GM19438 (cell line): Measurements from ENCODE around the gene MT1X.

Experiments used
- ATAC-seq: cut with Tn5 transposase; IDR thresholded peaks from one replicate; pipeline ENCODE4 v1.9.1; 2021; ENCODE audit warnings: low read depth; ENCODE audit not compliant: unreplicated experiment

MT1X gene

DNA sequence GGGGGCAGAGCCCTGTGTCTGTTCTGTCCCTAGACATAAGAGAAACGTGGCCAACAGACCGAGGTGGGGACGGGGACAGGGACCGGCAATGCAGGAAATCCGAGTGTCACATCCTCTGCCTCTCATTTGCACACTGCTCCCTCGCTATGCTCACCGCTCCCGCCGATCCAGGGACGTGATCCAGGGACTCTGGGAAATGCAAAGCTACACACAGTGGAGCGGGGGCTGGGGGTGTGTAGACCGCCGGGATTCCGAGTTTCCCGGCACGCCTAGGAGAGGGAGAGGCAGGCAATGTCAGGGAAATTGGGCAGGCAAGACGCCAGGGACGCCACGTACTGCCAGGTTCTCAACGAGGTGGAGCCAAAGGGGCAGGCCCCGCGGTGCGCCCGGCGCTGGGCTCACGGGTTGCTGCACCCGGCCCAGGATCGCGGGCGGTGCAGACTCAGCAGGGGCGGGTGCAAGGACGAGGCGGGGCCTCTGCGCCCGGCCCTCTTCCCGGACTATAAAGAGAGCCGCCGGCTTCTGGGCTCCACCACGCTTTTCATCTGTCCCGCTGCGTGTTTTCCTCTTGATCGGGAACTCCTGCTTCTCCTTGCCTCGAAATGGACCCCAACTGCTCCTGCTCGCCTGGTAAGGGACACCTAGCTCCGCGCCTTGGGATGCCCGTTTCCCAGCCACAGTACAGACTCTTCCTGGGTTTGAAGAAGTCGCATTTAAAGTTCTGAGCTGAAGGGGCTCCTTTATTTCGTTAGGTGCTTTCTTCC lies at the start of gene MT1X:
Gene MT1X (plus strand): TSS at position 532 of the 764 bp plus-strand sequence. CDS start 71 bp downstream, at position 603.
- ATAC-seq = peak; percentile 91

DNA sequence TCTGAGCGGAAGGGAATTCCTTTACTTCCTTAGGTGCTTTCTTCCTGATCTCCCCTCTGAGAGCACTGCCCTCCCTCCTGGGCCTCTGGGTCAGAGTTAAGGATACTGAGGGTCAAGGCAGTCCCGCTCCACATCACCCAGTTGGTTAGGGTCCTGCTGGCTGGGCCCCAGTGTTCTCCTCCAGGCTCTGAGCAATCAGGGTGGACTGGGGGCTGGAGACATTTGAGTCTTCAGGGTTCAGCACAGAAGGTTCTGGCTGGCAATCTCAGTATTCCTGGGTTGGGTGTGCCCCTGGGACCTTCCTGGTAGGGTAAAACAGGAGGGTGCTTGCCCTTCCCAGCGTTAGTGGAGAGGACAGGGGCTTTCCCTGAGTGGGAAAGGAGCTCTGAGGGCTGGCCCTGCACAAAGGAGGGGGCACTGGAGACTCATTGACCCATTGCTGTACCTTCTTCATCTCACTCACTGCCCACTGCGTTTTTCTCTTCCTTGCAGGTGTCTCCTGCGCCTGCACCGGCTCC lies 49.4 kb upstream of the MT1X start:
- no peak for ATAC-seq

DNA sequence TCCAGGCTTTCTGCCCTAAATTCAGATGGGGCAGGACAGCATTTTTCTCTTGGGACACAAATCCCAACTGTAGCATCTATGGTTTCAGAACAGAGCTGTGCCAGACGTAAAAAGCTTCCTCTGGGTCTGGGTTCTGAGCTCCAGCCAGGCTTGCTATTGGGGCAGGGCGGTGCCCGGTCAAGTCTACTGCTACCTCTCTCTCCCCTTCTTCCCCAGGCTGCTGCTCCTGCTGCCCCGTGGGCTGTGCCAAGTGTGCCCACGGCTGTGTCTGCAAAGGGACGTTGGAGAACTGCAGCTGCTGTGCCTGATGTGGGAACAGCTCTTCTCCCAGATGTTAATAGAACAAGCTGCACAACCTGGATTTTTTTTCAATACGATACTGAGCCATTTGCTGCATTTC lies 48.7 kb upstream of the MT1X start:
- no peak for ATAC-seq

DNA sequence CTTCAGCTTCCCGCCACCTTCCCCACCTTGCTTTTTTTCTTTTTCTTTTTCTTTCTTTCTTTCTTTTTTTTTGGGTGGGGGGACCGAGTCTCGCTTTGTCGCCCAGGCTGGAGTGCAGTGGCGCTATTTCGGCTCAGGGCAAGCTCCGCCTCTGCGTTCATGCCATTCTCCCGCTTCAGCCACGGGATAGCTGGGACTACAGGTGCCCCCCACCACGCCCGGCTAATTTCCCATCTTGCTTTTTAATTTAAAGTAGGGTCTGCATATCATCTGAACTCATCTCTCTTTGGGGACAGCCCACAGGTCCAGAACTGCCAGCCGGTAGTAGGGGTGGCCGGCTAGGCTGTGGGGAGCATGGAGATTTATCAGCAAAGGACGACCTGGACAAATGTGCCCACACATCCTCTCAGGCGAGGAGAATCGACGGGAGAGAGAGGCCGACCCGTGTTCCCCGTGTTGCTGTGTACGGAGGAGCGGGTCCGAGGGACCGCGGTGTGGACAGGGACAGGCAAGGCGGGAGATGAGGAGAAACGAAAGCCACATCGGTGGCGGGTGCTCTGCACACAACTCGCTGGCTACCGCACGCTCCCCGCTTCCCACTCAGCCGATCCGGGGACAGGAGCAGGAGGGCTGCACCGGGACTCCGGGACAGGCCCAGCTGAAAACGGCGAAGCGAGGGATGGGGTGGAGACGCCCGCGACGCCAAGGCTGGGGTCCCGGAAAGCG lies 47.4 kb upstream of the MT1X start:
- ATAC-seq = no peak

DNA sequence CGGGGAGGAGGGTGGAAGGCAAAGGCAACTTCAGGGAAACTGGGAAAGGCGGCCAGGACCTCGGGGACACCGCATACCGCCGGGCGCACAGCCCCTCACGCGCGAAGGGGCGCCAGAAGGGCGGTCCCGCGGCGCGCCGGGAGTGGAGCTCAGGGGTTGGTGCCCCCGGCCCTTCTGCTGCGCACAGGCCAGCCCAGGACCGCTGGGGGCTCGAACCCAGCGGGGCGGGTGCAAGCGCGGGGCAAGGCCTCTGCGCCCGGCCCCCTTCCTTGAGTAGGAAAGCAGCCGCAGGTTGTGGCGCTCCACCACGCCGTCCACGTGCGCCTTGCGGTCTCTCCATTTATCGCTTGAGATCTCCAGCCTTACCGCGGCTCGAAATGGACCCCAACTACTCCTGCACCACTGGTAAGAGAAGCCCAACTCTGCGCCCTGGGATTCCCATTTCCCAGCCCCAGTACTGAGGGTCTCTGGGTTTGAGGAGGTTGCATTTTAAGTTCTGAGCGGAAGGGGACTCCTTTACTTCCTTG lies 46.8 kb upstream of the MT1X start:
- ATAC-seq = no peak

DNA sequence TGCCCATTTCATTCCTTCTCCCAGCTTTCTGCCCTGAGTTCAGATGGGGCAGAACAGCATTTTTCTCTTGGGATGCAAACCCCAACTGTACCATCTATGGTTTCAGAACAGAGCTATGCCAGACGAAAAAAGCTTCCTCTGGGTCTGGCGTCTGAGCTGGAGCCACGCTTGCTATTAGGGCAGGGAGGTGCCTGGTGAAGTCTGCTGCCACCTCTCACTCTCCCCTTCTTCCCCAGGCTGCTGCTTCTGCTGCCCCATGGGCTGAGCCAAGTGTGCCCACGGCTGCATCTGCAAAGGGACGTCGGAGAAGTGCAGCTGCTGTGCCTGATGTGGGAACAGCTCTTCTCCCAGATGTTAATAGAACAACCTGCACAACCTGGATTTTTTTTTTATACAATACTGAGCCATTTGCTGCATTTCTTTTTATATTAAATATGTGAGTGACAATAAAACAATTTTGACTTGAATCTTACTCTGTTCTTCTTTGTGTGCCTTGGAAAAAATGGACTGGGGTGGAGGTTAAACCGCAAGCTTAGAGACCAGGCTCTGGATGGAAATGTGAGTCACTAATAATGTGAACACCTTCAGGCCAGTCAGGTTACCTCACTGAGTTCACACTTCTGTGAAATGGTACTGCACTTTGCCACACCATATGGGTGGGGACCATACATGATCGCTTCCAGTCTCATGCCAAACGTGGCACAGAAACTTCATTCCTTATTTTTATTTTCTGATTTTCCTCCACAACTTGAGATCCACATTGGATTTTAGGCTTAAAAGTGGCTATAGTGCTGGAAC lies 45.5 kb upstream of the MT1X start:
- no peak for ATAC-seq

DNA sequence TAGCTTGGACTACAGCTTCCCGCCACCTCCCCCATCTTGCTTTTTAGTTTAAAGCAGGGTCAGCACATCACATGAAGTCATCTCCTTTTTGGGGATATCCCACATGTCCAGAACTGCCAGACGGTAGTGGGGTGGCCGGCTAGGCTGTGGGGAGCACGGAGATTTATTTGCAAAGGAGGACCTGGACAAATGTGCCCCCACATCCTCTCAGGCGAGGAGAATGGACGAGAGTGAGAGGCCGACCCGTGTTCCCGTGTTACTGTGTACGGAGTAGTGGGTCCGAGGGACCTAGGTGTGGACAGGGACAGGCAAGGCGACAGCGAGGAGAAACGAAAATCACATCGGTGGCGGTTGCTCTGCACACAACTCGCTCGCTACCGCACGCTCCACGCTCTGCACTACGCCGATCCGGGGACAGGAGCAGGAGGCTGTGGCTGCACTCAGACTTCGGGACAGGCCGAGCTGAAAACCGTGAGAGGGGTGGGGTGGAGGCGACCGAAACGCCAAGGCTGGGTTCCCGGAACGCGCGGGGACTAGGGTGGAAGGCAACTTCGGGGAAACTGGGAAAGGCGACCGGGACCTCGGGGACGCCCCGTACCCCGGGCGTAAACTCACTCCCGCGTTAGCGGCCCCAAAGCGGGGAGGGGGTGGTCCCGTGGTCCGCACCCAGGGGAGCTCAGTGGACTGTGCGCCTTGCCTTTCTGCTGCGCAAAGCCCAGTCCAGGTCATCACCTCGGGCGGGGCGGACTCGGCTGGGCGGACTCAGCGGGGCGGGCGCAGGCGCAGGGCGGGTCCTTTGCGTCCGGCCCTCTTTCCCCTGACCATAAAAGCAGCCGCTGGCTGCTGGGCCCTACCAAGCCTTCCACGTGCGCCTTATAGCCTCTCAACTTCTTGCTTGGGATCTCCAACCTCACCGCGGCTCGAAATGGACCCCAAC lies 44.2 kb upstream of the MT1X start, which contains the start of gene MT1A:
Gene MT1A (plus strand): TSS at position 853 of the 937 bp plus-strand sequence. CDS start 73 bp downstream, at position 926.
- no peak for ATAC-seq

DNA sequence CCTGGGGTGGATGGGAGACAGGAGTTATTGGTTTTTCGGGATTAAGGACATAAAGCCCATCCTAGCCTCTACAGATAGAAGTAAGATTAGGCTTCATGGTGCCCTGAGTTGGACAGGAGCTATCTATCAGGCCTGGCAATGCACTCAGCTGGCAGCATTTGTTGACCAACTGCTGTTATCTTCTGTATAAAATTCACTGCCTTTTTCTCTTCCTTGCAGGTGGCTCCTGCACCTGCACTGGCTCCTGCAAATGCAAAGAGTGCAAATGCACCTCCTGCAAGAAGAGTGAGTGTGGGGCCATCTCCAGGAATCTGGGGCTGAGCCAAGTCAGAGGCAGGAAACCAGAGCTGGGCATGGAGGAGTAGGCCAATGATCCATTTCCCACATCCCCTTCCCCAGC lies 43.2 kb upstream of the MT1X start:
- no peak for ATAC-seq

DNA sequence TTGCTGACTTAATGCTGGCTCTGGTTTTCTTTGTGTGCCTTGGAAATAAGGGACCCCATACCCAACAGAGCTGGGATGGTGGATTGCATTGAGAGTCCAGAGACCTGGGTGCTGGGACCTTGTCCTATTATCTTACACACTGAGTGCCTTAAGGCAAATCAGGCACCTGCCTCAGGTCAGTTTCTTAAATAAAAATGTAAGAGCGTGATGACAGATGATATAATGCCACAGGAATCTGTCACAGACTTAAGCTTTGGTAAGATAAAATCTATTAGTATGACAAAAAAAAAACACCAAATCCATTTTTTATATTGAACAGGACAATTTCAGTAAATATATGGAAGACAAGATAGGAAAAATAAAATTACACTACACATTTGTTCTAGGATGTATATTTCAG lies 42.2 kb upstream of the MT1X start:
- ATAC-seq = no peak

DNA sequence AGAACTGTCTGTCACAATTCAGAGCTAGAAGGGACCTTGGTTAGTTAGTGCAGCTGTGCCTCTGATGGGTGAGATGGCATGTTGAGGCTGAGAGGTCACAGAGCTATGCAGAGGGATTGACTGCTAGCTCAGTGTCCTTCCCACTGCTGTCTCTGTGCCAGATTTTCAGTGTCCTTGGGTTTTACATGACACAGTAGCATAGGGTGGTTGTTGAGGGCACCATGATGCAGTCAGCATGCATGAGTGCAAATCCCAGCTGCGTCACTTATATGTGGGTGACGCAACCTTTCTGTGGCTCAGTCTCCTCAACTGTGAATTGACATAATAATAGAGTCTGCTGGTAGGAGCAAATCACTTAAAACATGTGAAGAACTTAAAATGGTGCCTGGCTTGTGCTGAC lies 41.1 kb upstream of the MT1X start:
- ATAC-seq = no peak

DNA sequence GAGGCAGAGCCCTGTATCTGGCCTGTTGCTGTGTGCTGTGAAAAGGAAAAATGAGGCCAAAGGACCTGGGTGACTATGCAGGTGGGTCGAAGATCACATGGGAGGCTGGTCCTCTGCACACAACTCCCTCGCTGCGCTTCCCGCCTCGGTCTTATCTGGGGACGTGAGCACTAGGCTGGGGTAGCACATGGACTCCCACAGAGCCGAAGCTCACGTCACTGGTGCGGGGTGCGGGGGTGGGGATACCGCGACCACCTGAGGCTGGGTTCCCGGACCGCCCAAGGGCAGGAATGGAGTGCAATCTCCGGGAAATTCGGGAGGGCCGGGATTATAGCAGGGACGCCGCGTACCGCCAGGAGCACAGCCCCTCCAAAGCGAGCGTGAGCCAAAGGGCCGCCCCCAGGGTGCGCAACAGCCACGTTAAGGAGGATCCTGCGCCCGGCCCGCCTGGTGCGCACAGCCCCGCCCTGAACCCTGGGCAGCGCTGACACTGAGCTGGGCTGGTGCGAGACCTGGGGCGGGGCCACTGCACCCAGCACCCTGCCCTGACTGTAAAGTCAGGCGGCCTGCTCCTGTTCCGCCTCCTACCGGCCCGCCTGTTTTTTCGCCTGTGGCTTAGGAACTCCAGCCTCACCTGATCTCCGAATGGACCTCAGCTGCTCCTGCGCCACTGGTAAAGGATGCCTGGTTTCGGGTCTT lies 39.0 kb upstream of the MT1X start:
- peak; percentile 68 for ATAC-seq

DNA sequence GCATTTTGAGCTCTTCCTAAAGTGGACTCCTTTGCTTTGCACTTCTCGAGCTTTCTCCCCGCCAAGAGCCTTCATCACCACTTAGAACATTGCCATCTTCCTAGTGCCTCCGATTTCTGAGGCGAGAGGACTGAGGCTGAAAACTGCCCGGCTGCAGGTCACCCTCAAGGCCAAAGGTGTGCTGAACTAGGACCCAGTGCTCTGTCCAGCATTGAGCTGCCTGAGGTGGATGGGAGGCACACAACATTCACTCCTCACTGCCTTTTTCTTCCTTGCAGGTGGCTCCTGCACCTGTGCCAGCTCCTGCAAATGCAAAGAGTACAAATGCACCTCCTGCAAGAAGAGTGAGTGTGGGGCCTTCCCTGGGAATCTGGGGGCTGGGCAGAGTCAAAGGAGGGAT lies 38.4 kb upstream of the MT1X start:
- no peak for ATAC-seq

DNA sequence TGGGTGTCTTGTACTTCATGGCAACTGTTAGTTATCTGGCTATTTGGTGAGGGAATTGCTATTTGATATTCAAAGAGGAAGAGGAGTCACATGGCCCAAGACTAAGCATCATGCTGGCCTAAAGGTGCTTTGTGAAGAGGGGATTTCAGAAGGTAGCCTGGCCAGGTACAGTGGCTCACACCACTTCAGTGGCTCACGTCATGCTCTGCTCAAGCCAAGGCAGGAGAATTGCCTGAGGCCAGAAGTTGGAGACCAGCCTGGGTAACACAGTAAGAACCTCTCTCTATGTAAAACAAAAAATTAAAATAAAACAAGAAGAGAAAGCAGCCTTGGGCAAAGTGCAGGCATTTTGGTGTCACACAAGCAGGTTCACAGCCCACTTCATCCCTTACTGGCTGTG lies 37.0 kb upstream of the MT1X start:
- ATAC-seq = no peak

DNA sequence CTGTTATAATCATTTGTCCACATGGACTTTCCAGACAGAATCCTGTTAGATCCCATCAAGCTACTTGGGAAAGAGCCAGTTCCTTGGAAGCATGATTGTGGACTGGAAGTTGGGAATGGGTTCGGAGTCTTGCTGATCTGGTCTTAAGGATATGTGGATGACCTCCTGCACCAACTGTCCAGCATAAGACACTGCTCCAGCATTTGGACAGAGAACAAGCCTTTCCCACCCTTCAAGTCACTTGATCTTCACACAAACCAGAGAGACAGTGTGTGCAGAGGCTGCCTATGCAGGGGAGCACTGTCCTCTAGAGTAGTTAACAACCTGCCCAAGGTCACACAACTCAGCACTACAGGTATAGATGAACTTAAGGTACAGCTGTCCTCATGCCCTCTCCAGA lies 36.4 kb upstream of the MT1X start:
- ATAC-seq = no peak

DNA sequence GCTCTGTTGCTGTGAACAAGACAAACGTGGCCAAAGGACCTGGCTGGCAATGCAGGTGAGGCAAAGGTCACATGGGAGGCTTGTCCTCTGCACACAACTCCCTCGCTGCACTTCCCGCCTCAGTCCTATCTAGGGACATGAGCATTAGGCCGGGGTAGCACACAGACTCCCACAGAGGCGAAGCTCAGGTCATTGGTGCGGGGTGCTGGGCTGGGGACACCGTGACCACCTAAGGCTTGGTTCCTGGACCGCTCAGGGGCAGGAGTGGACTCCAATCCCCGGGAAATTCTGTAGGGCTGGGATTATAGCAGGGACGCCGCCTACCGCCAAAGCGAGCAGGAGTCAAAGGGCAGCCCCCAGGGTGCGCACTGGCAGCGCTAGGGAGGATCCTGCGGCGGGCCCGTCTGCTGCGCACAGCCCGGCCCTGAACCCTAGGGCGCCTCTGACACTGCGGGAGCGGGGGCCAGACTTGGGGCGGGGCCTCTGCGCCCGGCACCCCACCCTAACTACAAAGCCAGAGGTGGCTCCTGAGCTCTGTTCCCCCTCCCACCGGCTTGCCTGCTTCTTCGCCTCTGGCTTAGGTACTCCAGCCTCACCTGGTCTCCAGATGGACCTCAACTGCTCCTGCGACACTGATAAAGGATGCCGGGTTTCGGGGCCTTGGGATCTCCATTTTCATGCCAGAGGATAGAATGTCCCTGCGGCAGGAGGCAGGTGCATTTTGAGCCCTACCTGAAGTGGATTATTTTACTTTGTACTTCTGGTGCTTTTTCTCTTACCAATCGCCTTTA lies 34.4 kb upstream of the MT1X start:
- ATAC-seq = no peak

DNA sequence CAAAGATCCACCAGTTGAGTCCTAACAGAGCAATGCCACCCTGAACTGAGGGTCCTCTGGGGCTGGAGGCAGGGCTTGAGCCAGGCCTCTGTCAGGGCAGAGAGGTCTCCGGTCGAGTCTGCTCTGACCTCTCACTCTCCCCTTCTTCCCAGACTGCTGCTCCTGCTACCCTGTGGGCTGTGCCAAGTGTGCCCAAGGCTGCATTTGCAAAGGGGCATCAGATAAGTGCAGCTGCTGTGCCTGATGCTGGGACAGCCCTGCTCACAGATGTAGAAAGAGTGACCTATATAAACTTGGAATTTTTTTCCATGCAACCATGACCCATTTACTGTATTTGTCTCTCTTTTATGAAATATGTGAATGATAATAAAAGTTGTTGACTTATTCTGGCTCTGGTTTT lies 33.0 kb upstream of the MT1X start:
- no peak for ATAC-seq

DNA sequence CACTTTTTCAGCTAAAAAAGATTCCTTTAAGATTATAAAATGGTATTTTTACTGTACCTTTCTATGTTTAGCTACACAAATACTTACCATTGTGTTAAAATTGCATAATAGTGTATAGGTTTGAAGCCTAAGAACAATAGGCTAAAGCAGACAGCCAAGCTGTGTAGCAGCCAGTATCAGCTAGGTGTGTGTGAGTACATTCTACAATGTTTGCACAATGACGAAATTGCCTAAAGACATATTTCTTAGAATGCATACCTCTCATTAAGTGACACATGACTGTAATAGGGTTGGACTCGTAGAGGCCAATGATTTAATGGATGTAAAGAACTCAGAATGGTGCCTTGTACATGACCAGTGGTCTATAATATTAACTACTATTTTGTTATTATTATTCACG lies 32.5 kb upstream of the MT1X start:
- no peak for ATAC-seq

DNA sequence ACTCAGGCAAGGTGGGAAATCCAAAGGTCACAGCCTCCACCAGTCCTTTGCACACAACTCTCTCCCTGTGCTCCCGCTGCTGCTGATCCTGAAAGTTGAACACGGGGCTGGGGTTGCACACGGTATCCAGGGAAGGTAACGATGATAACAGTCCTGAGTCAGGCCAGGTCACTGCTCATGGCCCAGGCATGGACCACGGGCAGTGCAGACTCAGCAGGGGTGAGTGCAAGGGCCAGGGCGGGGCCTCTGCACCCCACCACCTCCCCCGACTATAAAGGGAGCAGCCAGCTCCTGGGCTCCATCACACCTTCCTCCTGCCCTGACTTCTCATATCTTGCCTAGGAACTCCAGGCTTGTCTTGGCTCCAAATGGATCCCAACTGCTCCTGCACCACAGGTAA lies 30.7 kb upstream of the MT1X start, which contains the start of gene MT1B:
Gene MT1B (plus strand): TSS at position 301 of the 400 bp plus-strand sequence. CDS start 68 bp downstream, at position 369.
- ATAC-seq = no peak
